NCI-H146 treated with DMSO at 0.1 percent for 48 hours (cell line): Measurements from ENCODE around the gene WDR44.
"Not testable (repeated sequence)": the region's sequence is repeated elsewhere in the genome, so short reads cannot be mapped to it uniquely, and the experiment has no call there.

ENCODE experiments used
- DNase-seq: peaks from one replicate; lab custom pipeline; 2025; ENCODE audit not compliant: unreplicated experiment; lab: John Stamatoyannopoulos, UW

Gene WDR44

GRCh38 chrX:118345464-118346257, at the start of gene WDR44:
Gene WDR44 (plus strand): TSS chrX:118346106. CDS start chrX:118346504, 398 bp downstream.
- peak; percentile 89 for DNase-seq

- DNase-seq = not testable (repeated sequence)
Measured at GRCh38 chrX:118305827-118306226, 40.1 kb upstream of the WDR44 start.

GRCh38 chrX:118315529-118315928, 30.4 kb upstream of the WDR44 start:
- no peak for DNase-seq

GRCh38 chrX:118324588-118324987, 21.3 kb upstream of the WDR44 start:
- DNase-seq = no peak

GRCh38 chrX:118325453-118325852, 20.5 kb upstream of the WDR44 start:
- DNase-seq = no peak

- DNase-seq = no peak
Measured at GRCh38 chrX:118329175-118329574, 16.7 kb upstream of the WDR44 start.

GRCh38 chrX:118337687-118338086, 8.2 kb upstream of the WDR44 start:
- DNase-seq = no peak

GRCh38 chrX:118338930-118339329, 7.0 kb upstream of the WDR44 start:
- no peak for DNase-seq

- DNase-seq = no peak
Measured at GRCh38 chrX:118345045-118345463, 852 bp upstream of the WDR44 start.

- peak; percentile 45 for DNase-seq
Measured at GRCh38 chrX:118346258-118347094, 570 bp downstream of the WDR44 start.

- no peak for DNase-seq
Measured at GRCh38 chrX:118347131-118347530, 1.2 kb downstream of the WDR44 start.

- no peak for DNase-seq
Measured at GRCh38 chrX:118347736-118348135, 1.8 kb downstream of the WDR44 start.

GRCh38 chrX:118348186-118348810, 2.4 kb downstream of the WDR44 start:
- DNase-seq = no peak

- DNase-seq = no peak
Measured at GRCh38 chrX:118349188-118349587, 3.3 kb downstream of the WDR44 start.

- DNase-seq = no peak
Measured at GRCh38 chrX:118350221-118350620, 4.3 kb downstream of the WDR44 start.

- no peak for DNase-seq
Measured at GRCh38 chrX:118350706-118351105, 4.8 kb downstream of the WDR44 start.

- DNase-seq = no peak
Measured at GRCh38 chrX:118352566-118352965, 6.7 kb downstream of the WDR44 start.

- DNase-seq = no peak
Measured at GRCh38 chrX:118353081-118353850, 7.4 kb downstream of the WDR44 start.

GRCh38 chrX:118355225-118355920, 9.5 kb downstream of the WDR44 start:
- DNase-seq = no peak

- DNase-seq = no peak
Measured at GRCh38 chrX:118356154-118356701, 10.3 kb downstream of the WDR44 start.
